Right atrium auricular region (tissue), 2 donors: ENCODE measurements around the gene CPOX. TPM values are rescaled to one million over a fixed set of nuclear protein-coding genes. Genes with fewer than 3 reads are reported as not detected.

Experiments used
- DNase-seq: peaks from one replicate; pipeline ENCODE4 v3.0.0-alpha.2; 2019; ENCODE audit warnings: low spot score
- H3K27ac ChIP-seq, 2 donors: fragments of 200-600 bp; sonication (generic); 1 replicate in 1 of 2; 2 replicates in 1 of 2; pipeline ENCODE4 v1.5.1; 2016 to 2019
- H3K27me3 ChIP-seq, 2 donors: fragments of 200-600 bp; sonication (generic); one replicate each; pipeline versions ENCODE4 v1.5.1 to v1.6.0; 2017 to 2019
- H3K36me3 ChIP-seq: fragments of 200-600 bp; sonication (generic); one replicate; pipeline ENCODE4 v1.5.1; 2016
- H3K4me1 ChIP-seq, 2 donors: fragments of 200-600 bp; sonication (generic); one replicate each; pipeline versions ENCODE4 v1.5.1 to v1.6.0; 2017 to 2019
- H3K4me3 ChIP-seq, 2 donors: fragments of 200-600 bp; sonication (generic); 1 replicate in 1 of 2; 2 replicates in 1 of 2; pipeline ENCODE4 v1.5.1; 2017 to 2019; ENCODE audit warnings: mild to moderate bottlenecking in 1 of 2, moderate library complexity in 1 of 2
- H3K9me3 ChIP-seq, 2 donors: fragments of 200-600 bp; sonication (generic); one replicate each; pipeline ENCODE4 v1.5.1; 2019
- total RNA-seq, 2 donors: library from RNA; depleted of rRNA; stranded (reverse); fragments of >200 nt; gene quantifications; one replicate each; pipeline ENCODE4 v1.1.0, GENCODE V29; 2016
- TF ChIP-seq, protein P1 (sequence below), 2 donors: fragments of 200-600 bp; sonication (generic); IDR thresholded peaks; one replicate each; pipeline ENCODE4 v1.5.1; 2019; ENCODE audit warnings: antibody characterized with exemption in 2 of 2

Gene CPOX
- total RNA-seq, 2 donors from 2014 or later, result 7.8 to 9.1 TPM

DNA sequence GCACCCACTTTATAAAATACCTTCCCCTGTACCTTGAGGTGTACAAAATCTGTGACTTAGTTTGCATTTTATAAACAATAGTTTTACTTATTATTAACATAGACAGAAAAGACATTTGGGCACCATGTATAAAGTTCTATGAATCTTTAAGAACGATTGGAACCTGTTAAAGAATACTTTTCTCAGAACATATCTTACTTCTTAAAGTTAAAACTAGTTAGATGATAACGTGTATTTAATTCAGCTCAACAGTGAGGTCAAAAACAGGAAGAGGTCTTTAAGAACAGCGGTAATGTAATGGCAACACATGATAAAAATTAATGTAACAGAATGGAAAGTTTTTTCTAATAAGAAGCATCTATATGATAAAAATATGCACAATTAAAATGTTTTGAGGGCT lies 25.0 kb downstream of the CPOX start:
- DNase-seq, result no peak
- Histone ChIP-seq H3K4me3 (no peak overlapping the region), H3K27ac (no peak overlapping the region), H3K4me1 (no peaks in the 10 kb centered on the region), H3K9me3 (no peaks in the 10 kb centered on the region), H3K27me3 (no peaks in the 10 kb centered on the region), H3K36me3 (no peaks in the 10 kb centered on the region)
- TF ChIP-seq, protein P1, sequence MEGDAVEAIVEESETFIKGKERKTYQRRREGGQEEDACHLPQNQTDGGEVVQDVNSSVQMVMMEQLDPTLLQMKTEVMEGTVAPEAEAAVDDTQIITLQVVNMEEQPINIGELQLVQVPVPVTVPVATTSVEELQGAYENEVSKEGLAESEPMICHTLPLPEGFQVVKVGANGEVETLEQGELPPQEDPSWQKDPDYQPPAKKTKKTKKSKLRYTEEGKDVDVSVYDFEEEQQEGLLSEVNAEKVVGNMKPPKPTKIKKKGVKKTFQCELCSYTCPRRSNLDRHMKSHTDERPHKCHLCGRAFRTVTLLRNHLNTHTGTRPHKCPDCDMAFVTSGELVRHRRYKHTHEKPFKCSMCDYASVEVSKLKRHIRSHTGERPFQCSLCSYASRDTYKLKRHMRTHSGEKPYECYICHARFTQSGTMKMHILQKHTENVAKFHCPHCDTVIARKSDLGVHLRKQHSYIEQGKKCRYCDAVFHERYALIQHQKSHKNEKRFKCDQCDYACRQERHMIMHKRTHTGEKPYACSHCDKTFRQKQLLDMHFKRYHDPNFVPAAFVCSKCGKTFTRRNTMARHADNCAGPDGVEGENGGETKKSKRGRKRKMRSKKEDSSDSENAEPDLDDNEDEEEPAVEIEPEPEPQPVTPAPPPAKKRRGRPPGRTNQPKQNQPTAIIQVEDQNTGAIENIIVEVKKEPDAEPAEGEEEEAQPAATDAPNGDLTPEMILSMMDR (IDR thresholded peaks at IDR 0.05), result no peak

DNA sequence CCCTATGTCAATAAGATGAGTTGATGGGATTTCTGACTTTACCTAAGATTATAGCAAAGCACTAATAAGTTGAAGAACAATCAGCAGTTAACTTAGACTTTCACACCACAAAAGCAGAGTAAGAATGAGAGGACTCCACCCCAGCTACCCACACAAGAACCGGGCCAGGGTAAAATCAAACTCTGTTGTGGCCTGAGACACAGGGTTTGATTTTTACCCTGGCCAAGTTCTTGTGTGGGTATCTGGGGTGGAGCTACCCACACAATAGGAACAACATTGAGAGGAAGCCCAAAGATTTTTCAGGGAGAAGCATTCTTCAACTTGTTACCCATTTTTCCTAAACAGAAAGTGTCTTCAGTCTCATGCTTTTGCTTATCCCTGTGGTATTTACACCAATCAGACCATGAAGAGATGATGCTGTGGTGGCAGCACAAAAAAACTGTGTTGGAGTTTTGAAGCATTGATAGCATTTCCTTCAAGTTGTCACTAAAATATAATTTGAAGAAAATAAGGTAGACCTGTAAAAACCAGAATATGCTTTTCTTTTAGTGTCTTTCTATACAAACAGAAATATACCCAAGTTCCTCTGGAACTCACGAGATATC lies 25.6 kb downstream of the CPOX start:
- no peak overlapping the region for H3K27ac ChIP-seq

DNA sequence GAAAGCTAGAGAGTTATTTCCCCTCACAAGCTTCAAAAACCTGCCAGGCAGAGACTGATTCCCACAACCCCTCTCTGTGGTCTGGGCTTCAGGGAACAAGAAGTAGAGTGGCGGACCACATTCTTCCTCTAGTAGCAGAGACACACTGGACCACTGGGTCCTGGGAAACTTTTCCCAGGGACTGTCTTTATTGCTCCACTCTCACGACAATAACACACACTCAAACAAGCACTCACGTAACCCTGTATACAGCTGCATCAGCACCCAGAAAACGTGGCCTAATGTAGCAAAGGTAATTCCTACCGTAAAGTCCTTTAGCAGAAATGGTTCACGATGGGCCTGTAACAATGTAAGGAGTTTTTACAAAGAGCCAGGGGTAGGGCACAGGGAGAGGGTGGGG lies 27.6 kb downstream of the CPOX start:
- no peaks in the 10 kb centered on the region for H3K9me3 ChIP-seq
- no peak overlapping the region for H3K4me3 ChIP-seq
- no peaks in the 10 kb centered on the region for H3K4me1 ChIP-seq
- H3K27ac ChIP-seq, result no peak overlapping the region
- H3K27me3 ChIP-seq, result no peaks in the 10 kb centered on the region
- TF ChIP-seq, protein P1 (IDR thresholded peaks at IDR 0.05), result no peak
- H3K36me3 ChIP-seq, result no peaks in the 10 kb centered on the region
- no peak for DNase-seq

More for the DNA sequence above, 25.6 kb downstream of the CPOX start:
- TF ChIP-seq, protein P1 (IDR thresholded peaks at IDR 0.05), result no peak
- no peak for DNase-seq
- Histone ChIP-seq H3K4me3 (no peak overlapping the region), H3K27me3 (no peaks in the 10 kb centered on the region), H3K9me3 (no peaks in the 10 kb centered on the region), H3K4me1 (no peaks in the 10 kb centered on the region), H3K36me3 (no peaks in the 10 kb centered on the region)

DNA sequence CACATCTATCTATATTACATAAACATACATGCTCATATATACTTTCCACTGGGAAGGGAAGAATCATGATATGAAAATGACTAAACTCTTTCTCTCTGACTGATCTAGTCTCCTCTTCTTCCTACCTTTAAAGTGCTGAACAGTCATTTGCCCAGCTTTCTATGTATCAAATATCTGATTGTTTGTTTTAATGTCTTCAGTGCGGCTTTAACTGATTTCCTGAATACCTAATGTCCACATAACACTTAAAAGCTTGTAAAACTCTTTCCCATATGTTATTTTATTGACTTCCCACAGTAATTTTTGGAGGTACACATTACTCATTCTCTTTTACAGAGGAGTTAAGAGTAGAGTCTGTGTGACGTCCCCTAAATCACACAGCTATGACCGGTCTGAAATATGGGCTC lies 28.2 kb downstream of the CPOX start:
- no peak for DNase-seq
- no peak overlapping the region for H3K27ac ChIP-seq
- H3K4me3 ChIP-seq, result no peak overlapping the region
- no peaks in the 10 kb centered on the region for H3K9me3 ChIP-seq
- no peaks in the 10 kb centered on the region for H3K4me1 ChIP-seq
- TF ChIP-seq, protein P1 (IDR thresholded peaks at IDR 0.05), result no peak
- H3K36me3 ChIP-seq, result no peaks in the 10 kb centered on the region
- H3K27me3 ChIP-seq, result no peaks in the 10 kb centered on the region

DNA sequence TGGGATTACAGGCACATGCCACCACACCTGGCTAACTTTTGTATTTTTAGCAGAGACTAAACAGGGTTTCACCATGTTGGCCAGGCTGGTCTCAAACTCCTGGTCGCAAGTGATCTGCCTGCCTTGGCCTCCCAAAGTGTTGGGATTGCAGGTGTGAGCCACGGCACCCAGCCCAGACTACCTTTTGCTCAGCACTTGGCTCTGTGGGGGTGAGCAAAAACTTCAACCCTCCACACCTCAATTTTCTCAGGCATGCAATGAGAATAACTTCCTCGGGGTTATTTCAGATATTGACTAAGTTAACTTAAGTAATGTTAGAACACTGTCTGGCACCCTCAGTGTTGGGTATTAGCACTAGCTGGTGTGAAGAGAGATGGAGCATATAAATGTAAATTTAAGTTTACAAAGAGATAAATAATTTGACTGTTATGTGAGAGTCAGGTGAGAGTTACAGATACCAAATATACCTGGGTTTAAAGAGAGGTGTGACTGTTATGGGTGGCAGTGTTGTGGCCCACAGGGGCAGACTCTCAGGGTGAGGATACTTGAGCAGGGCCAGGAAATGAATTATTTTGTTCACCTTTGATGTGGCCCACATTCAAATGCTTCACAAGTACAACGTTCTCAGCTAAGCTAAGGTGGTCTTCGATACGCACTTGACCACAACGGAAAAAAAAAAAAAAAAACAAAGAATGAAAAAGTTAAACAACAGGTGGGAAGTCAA lies 29.0 kb downstream of the CPOX start:
- H3K27me3 ChIP-seq, result no peaks in the 10 kb centered on the region
- no peaks in the 10 kb centered on the region for H3K4me1 ChIP-seq
- H3K9me3 ChIP-seq, result no peaks in the 10 kb centered on the region
- H3K27ac ChIP-seq, result no peak overlapping the region
- TF ChIP-seq, protein P1 (IDR thresholded peaks at IDR 0.05), result no peak
- DNase-seq, result no peak
- H3K4me3 ChIP-seq, result no peak overlapping the region
- no peaks in the 10 kb centered on the region for H3K36me3 ChIP-seq
